ENCODE data around the gene BGN.

Gene BGN

DNA sequence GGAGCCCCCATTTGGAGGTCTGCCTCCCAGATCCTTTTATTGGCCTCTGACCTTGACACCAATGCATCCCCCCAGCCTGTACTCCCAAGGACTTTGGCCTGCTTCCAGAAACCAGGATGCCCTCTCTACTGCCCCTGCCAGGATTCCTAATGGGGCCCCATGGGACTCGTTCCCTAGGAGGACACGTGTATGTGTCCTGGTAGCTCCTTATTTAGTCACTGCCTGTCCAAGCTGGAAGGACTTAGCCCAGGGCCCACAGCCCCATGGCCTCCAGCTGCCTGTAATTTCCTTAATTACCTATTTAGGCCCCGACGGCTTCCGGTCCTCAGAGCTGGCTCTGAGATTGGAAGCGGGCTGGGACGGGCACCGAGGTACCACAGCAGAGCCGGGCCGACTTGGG lies 32.0 kb downstream of the BGN start:
- H3K27ac Mint-ChIP-seq, result no peak overlapping the region
- peaks cover 21% of the 10 kb centered on the region for H3K27me3 Mint-ChIP-seq
- no peaks in the 10 kb centered on the region for H3K36me3 Mint-ChIP-seq (ENCODE audit: low read depth)
- H3K9me3 Mint-ChIP-seq, result no peaks in the 10 kb centered on the region
- H3K4me3 Mint-ChIP-seq, result no peak overlapping the region
- intact Hi-C loops (cut with micrococcal nuclease), result no loop called here
- no peaks in the 10 kb centered on the region for H3K4me1 Mint-ChIP-seq (ENCODE audit: low read depth)

DNA sequence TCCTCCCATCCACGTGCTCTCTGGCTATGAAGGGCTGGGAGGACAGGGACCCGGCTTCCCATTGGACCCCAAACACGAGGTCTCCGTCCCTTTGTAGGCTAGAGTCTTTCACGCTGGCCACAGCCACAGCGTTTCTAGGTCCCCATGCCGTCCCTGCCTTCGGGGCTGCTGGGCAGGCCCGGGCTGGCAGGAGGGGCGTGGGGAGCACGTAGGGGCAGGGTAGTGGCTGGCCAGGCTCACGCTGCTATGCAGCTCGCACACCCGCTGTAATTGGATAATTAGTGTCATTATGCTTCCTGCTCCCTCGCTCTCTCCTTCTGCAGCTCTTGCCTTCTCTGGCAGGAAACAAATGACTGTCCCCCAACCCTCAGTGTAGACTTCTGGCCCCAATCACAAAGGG lies 32.4 kb downstream of the BGN start:
- Mint-ChIP-seq H3K4me3 (no peak overlapping the region), H3K27ac (no peak overlapping the region), H3K9me3 (no peaks in the 10 kb centered on the region), H3K36me3 (ENCODE audit: low read depth) (no peaks in the 10 kb centered on the region), H3K27me3 (peaks cover 17% of the 10 kb centered on the region), H3K4me1 (ENCODE audit: low read depth) (no peaks in the 10 kb centered on the region)
- intact Hi-C loops (cut with micrococcal nuclease), result no loop called here

DNA sequence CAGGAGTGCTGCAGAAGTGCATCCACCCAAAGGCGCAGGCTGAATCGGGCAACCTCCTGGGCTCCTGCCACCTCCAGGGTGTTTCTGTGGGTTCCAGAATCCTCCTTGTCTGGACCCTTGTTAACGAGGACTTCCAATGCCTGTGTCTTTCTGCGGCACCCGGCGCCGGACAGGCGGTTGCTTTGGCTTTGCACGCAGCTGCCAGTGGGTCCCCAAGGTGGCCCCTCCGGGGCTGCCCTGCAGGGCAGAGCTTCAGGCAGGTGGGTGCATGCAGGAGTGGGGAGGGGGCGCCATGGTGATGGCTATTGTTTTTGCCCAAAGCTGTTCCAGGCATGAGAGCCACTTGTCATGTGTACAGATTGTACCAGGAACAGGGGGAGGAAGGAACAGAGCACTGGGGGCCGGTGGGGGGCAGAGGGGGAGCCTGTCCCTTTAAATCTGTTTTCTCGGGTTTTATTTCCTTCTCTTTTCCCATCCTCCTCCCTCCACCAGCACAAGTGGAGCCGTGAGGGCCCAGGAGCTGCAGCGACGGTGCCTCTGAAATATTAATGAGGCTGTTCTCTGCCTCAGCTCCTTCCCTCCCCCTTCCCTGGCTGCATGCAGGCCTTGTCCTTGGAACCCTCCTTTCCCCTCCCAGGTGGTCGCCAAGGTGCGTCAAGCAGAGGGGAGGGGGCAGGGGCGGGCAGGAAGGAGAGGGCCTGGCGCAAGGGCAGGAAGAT lies 35.8 kb downstream of the BGN start:
- no peak overlapping the region for H3K4me3 Mint-ChIP-seq
- H3K4me1 Mint-ChIP-seq (ENCODE audit: low read depth), result no peaks in the 10 kb centered on the region
- peaks cover 13% of the 10 kb centered on the region for H3K27me3 Mint-ChIP-seq
- no peak overlapping the region for H3K27ac Mint-ChIP-seq
- no peaks in the 10 kb centered on the region for H3K9me3 Mint-ChIP-seq
- intact Hi-C loops (cut with micrococcal nuclease), result no loop called here
- H3K36me3 Mint-ChIP-seq (ENCODE audit: low read depth), result no peaks in the 10 kb centered on the region

DNA sequence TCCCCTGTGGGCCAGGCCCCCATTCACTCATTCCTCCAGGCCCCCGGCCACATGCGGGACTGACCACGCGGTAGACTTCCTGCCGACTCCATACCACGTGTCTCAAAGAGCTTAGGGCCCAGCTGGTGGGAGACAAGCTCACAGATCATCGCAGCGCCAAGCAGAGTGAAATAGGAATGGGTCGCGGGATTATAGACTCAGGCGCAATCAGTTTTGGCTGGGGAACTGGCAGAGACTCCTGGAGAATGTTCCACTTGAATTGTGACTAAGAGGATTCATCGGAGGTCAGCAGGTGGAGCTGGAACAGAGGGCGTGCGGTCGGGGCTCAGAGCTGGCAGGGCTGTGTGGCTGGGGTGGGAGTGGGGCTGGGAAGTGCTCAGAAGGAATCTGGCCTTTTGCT lies 38.3 kb downstream of the BGN start:
- Mint-ChIP-seq H3K4me1 (ENCODE audit: low read depth) (no peaks in the 10 kb centered on the region), H3K4me3 (no peak overlapping the region), H3K9me3 (no peaks in the 10 kb centered on the region), H3K27ac (no peak overlapping the region), H3K27me3 (peaks cover 5% of the 10 kb centered on the region), H3K36me3 (ENCODE audit: low read depth) (no peaks in the 10 kb centered on the region)
- intact Hi-C loops (cut with micrococcal nuclease), result no loop called here

DNA sequence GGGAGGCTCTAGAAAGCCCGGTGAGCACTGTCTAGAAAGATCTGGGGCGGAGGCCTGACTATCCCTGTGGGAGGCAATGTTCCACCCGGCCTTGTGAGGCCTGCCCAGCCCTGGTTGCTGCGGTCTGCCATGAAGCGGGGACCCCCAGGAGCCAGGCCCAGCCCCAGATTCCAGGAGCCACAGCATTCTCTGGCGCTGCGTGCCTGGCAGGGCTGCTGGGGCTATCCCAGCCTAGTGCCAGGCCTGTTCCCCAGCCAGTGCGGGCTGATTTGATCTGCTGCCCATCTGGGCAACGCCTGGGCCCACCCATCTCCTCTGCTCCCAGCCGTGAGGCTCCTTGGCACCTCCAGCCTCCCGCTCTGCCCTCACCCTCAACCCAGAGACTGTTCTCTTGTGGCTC lies 42.3 kb downstream of the BGN start:
- Mint-ChIP-seq H3K9me3 (no peaks in the 10 kb centered on the region), H3K27me3 (peaks cover 18% of the 10 kb centered on the region), H3K36me3 (ENCODE audit: low read depth) (no peaks in the 10 kb centered on the region), H3K27ac (no peak overlapping the region), H3K4me3 (no peak overlapping the region), H3K4me1 (ENCODE audit: low read depth) (no peaks in the 10 kb centered on the region)
- intact Hi-C loops (cut with micrococcal nuclease), result loop anchor here (5.0 kb wide), 2 partner anchors 115 to 130 kb away; no protein-coding TSS in a partner anchor

DNA sequence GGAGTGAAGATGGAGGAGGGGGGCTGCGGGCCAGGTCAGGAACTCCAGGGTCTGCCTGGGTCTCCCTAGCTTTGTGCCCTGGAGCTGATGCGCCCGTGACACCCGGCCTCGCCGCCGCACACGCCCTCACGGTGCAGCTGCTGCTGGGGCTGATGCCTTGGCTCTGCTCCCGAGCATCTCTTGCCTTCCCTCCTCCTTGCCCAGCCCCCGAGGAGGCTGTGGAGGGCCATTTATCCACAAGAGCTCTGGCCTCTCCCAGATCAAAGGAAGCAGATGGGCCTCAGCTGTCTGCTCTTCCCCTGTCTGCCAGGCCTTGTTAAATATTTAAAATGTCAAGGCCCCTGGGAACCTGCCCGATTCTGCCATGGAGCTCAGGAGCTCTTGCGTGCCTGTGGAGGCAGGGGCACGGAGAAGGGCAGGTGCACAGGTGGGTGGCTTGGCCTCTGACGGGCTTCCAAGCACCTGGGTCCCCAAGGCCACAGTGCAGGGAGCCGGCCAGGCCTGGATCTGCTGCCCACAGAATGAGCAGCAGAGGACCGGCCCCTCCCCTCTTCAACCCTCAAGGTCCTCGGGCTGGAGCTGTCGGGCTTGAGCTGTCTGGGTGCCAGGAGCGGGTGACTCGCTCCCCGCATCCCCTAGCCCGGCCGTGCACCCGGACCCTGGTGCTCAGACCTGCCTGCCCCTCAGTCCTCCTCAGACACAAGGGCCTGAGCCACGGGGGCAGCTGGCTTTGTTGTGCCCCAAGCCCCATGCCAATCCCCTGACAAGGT lies 42.9 kb downstream of the BGN start:
- Mint-ChIP-seq H3K4me3 (no peak overlapping the region), H3K36me3 (ENCODE audit: low read depth) (no peaks in the 10 kb centered on the region), H3K4me1 (ENCODE audit: low read depth) (no peaks in the 10 kb centered on the region), H3K27ac (no peak overlapping the region), H3K9me3 (no peaks in the 10 kb centered on the region), H3K27me3 (peaks cover 18% of the 10 kb centered on the region)
- intact Hi-C loops (cut with micrococcal nuclease), result loop anchor here (5.0 kb wide), 2 partner anchors 115 to 130 kb away; no protein-coding TSS in a partner anchor

DNA sequence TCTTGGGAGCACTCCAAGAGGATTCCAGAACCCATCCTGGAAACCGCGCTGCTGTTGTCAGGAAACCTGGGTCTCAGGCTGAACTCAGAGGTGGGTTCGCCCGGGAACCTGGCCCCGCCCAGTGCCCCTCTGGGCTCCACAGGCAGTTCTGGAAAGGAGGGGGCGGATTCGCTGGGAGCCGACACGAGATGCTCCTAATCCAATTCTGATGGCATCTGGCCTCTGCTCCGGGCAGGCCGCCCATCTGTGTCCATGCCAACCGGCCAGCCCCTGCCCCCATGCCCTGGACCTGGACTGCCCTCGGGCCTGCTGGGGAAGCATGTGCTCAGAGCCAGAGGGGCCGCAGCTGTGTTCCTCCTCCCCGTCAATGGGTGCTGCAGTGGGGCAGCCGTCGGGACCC lies 43.6 kb downstream of the BGN start:
- Mint-ChIP-seq H3K27ac (no peak overlapping the region), H3K4me1 (ENCODE audit: low read depth) (no peaks in the 10 kb centered on the region), H3K4me3 (no peak overlapping the region), H3K9me3 (no peaks in the 10 kb centered on the region), H3K27me3 (peaks cover 18% of the 10 kb centered on the region), H3K36me3 (ENCODE audit: low read depth) (no peaks in the 10 kb centered on the region)
- intact Hi-C loops (cut with micrococcal nuclease), result loop anchor here (5.0 kb wide), 2 partner anchors 114 to 129 kb away; no protein-coding TSS in a partner anchor

DNA sequence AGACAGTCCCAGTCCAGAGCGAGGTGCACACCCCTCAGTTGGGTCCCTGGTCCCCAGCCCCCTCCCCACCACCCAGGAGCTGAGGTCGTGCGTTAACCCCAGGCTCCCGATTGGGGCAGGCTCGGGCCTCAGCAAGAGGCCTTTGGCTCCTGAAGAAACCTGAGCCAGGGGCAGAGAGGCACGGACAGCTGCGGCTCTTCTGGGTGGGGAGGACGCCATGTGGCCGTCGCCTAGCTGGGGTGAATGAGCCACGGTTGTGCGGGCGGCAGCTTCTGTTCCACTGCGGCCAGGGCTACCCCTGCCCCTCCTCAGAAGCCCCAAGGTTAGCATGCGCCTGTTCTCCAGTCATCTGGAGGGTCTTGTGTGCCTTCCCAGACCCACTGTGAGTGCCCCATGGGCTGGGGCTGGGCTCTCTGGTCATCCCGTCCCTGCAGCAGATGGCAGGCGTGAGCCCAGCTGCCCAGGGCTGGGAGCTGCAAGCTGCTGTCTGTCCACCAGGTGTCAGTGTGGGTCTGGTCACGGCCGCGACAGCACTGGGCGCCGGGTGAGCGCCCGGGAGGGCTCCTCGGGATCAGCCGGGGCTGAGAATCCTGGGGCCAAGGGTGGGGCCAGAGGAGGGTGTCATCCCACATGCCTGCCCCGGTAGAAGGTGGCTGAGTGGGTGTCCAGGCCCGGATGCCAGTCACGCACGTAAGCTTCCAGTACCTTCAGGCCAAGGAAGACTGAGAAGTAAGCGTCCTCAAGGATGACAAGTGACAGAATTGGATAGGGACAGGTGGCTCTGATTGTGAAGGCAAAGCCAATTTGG lies 44.6 kb downstream of the BGN start:
- Mint-ChIP-seq H3K27me3 (peaks cover 17% of the 10 kb centered on the region), H3K4me3 (no peak overlapping the region), H3K27ac (no peak overlapping the region), H3K36me3 (ENCODE audit: low read depth) (no peaks in the 10 kb centered on the region), H3K9me3 (no peaks in the 10 kb centered on the region), H3K4me1 (ENCODE audit: low read depth) (no peaks in the 10 kb centered on the region)
- intact Hi-C loops (cut with micrococcal nuclease), result loop anchor here (5.0 kb wide), 2 partner anchors 113 to 128 kb away; no protein-coding TSS in a partner anchor

DNA sequence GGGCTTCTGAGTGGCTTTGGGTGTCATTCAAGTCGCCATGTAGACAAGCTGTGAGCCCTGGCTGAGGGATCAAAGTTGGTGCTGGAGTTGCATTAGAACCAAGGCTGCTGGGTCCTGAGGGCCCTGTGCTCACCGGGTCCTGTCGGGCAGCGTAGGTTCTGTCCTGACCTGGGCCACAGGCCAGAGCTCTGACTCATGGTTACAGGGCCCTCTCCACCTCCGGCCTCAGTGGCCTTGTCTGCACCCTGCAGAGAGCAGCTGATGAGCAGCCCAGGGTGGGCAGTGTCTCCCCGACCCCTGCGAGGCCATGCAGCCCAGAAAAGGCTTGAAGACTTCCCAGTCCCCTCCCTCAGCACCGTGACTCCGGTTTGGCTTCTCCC lies 45.2 kb downstream of the BGN start:
- Mint-ChIP-seq H3K4me3 (no peak overlapping the region), H3K36me3 (ENCODE audit: low read depth) (no peaks in the 10 kb centered on the region), H3K9me3 (no peaks in the 10 kb centered on the region), H3K27ac (no peak overlapping the region), H3K27me3 (peaks cover 18% of the 10 kb centered on the region), H3K4me1 (ENCODE audit: low read depth) (no peaks in the 10 kb centered on the region)
- intact Hi-C loops (cut with micrococcal nuclease), result loop anchor here (5.0 kb wide), 2 partner anchors 112 to 127 kb away; no protein-coding TSS in a partner anchor

DNA sequence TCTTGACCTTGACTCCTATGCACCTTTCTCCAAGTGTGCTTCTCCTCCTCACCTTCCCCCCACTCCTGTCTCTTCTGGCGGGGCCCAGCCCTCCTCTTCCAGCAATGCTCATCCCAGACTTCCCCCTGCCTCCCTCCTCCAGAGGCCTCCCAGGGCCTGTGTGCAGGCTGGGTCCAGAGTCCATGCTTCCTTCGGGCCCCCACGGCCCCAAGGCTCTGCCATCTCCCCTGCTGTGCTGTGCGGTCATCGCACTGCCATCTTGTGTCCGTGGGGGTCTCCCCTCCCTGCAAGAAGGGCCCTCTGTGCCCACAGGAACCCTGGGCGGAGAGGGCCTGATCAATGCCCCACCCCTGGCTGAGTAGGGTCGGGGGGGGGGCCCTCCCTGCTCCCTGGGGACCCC lies 49.9 kb downstream of the BGN start:
- Mint-ChIP-seq H3K36me3 (ENCODE audit: low read depth) (no peaks in the 10 kb centered on the region), H3K9me3 (no peaks in the 10 kb centered on the region), H3K4me3 (no peak overlapping the region), H3K27me3 (peaks cover 42% of the 10 kb centered on the region), H3K4me1 (ENCODE audit: low read depth) (peaks cover 16% of the 10 kb centered on the region), H3K27ac (no peak overlapping the region)
- intact Hi-C loops (cut with micrococcal nuclease), result no loop called here

DNA sequence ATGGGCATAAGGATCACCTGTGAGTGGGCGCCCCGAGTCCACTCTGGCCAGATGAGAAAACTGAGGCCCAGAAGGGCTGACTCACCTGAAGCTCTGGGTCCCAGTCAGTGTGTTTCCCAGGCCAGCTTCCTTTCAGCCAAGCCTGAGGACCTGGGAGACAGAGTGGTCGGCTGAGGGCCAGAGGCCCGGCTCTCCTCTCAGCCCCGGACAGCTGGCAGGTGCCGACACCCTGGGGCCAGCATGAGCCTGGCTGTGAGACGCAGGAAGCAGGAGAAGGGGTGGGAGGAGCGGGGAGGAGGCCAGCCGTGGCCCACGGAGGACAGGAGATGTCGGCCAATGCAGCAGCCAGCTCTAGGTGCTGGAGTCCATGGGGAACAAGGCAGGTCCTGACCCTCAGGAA lies 51.6 kb downstream of the BGN start:
- no peaks in the 10 kb centered on the region for H3K9me3 Mint-ChIP-seq
- H3K4me3 Mint-ChIP-seq, result no peak overlapping the region
- peaks cover 16% of the 10 kb centered on the region for H3K4me1 Mint-ChIP-seq (ENCODE audit: low read depth)
- no peak overlapping the region for H3K27ac Mint-ChIP-seq
- H3K27me3 Mint-ChIP-seq, result peaks cover 31% of the 10 kb centered on the region
- intact Hi-C loops (cut with micrococcal nuclease), result no loop called here
- H3K36me3 Mint-ChIP-seq (ENCODE audit: low read depth), result no peaks in the 10 kb centered on the region

DNA sequence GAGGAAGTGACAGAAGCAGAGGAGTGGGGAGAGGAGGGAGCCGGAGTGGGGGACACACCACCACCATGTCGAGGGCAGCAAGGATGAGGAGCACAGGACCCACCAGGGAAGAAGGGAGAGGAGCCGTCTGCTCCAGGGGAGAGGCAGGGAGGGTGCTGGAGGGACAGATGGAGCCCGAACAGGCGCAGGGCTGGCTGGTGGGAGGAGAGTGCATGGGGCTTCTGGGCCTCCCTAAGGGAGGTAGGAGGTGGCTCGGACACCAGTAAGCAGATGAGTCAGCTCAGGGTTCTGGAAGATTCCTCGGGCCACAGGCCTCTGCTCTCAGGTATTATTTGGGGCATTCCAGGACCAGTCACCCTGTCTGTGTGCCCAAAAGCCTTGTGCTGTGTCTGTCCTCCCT lies 52.4 kb downstream of the BGN start:
- Mint-ChIP-seq H3K4me1 (ENCODE audit: low read depth) (peaks cover 16% of the 10 kb centered on the region), H3K9me3 (no peaks in the 10 kb centered on the region), H3K27me3 (peaks cover 31% of the 10 kb centered on the region), H3K36me3 (ENCODE audit: low read depth) (no peaks in the 10 kb centered on the region), H3K4me3 (no peak overlapping the region), H3K27ac (no peak overlapping the region)
- intact Hi-C loops (cut with micrococcal nuclease), result no loop called here

DNA sequence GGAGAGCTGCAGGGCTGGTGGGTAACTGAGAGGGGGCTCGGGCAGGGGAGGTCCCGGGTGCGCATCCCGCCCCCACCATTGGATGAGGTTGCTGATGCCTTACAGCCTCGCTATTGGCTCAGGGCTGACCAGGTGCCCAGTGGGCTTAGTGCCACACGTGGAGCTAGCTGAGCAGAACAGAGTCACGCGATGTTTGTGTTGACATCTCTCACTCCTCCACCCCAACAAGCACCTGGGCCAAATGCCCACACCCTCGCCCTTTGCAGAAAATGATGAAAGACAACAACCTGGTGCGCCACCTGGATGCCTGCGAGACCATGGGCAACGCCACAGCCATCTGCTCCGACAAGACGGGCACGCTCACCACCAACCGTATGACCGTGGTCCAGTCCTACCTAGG lies 54.5 kb downstream of the BGN start:
- intact Hi-C loops (cut with micrococcal nuclease), result no loop called here
- Mint-ChIP-seq H3K27ac (no peak overlapping the region), H3K4me1 (ENCODE audit: low read depth) (peaks cover 16% of the 10 kb centered on the region)

DNA sequence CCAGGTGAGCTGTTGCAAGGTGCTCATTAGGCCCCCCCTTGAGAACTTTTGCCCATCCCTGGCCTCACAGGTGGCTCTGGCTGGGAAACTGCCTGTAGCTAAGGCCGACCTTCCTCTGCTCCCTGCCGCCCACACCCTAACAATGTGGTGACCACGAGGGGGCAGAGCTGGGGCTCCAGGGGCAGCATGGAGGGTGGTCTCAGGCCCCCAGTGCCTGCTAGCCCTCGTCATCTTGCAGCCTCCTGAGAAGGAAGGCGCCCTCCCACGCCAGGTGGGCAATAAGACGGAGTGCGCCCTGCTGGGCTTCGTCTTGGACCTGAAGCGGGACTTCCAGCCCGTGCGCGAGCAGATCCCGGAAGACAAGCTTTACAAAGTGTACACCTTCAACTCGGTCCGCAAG lies 55.0 kb downstream of the BGN start:
- Mint-ChIP-seq H3K4me1 (ENCODE audit: low read depth) (peaks cover 16% of the 10 kb centered on the region), H3K27me3 (peaks cover 41% of the 10 kb centered on the region), H3K36me3 (ENCODE audit: low read depth) (no peaks in the 10 kb centered on the region), H3K4me3 (no peak overlapping the region), H3K9me3 (no peaks in the 10 kb centered on the region), H3K27ac (no peak overlapping the region)
- intact Hi-C loops (cut with micrococcal nuclease), result loop anchor here (5.0 kb wide), 2 partner anchors 97 to 112 kb away; partner anchors contain the start of gene DUSP9

More for the DNA sequence above, 54.5 kb downstream of the BGN start:
- Mint-ChIP-seq H3K9me3 (no peaks in the 10 kb centered on the region), H3K4me3 (no peak overlapping the region), H3K36me3 (ENCODE audit: low read depth) (no peaks in the 10 kb centered on the region), H3K27me3 (peaks cover 41% of the 10 kb centered on the region)

Measured in dendritic cell treated with granulocyte-macrophage colony-stimulating factor and Interleukin-4, amounts not matched to agents 40 ng/mL and 50 ng/mL, for 4 days (primary cell).